ENCODE results near the gene CES5A.

- TF ChIP-seq CTCF (IDR thresholded peaks at IDR 0.05 in 8 of 11, conservative IDR thresholded peaks at IDR 0.05 in 3 of 11) (no peak), POLR2A (IDR thresholded peaks at IDR 0.05) (no peak), POLR2AphosphoS5 (IDR thresholded peaks at IDR 0.05) (no peak)
These were observed 36.1 kb downstream of the CES5A start for GRCh38 chr16:55839115-55839514.
